ENCODE results near the gene GANAB. TPM values are rescaled to one million over a fixed set of nuclear protein-coding genes. Genes with fewer than 3 reads are reported as not detected.
A peak's percentile ranks its signal among the peaks of the same experiment; 100 is the strongest.

The GANAB gene
- total RNA-seq, 1 donor from 2014 or later = 213 TPM

DNA sequence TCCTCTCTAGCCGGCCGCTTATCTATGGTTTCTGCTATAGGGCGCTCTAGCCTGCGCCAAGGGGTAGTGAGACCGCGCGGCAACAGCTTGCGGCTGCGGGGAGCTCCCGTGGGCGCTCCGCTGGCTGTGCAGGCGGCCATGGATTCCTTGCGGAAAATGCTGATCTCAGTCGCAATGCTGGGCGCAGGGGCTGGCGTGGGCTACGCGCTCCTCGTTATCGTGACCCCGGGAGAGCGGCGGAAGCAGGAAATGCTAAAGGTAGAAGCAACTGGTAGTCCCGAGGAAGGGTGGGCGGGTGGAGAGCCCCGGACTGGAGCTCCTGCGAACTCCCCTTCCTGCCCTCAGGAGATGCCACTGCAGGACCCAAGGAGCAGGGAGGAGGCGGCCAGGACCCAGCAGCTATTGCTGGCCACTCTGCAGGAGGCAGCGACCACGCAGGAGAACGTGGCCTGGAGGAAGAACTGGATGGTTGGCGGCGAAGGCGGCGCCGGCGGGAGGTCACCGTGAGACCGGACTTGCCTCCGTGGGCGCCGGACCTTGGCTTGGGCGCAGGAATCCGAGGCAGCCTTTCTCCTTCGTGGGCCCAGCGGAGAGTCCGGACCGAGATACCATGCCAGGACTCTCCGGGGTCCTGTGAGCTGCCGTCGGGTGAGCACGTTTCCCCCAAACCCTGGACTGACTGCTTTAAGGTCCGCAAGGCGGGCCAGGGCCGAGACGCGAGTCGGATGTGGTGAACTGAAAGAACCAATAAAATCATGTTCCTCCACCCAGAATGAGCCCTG is 25.4 kb upstream of the GANAB start, which contains the start of the genes LBHD1 and UQCC3:
LBHD1 (minus strand) TSS at position 660 of the 782 bp plus-strand sequence. CDS start 2,236 bp downstream, outside the sequence.
UQCC3 (plus strand) TSS at position 66 of the 782 bp plus-strand sequence; CDS start at position 139, 73 bp downstream.
- H3K4me1 Mint-ChIP-seq (ENCODE audit: low read depth, unreplicated experiment) = peaks cover 11% of the 10 kb centered on the region
- peak within 1 kb of the TSS; percentile 99 for H3K27ac Mint-ChIP-seq (ENCODE audit: unreplicated experiment)
- TF ChIP-seq, protein P1, sequence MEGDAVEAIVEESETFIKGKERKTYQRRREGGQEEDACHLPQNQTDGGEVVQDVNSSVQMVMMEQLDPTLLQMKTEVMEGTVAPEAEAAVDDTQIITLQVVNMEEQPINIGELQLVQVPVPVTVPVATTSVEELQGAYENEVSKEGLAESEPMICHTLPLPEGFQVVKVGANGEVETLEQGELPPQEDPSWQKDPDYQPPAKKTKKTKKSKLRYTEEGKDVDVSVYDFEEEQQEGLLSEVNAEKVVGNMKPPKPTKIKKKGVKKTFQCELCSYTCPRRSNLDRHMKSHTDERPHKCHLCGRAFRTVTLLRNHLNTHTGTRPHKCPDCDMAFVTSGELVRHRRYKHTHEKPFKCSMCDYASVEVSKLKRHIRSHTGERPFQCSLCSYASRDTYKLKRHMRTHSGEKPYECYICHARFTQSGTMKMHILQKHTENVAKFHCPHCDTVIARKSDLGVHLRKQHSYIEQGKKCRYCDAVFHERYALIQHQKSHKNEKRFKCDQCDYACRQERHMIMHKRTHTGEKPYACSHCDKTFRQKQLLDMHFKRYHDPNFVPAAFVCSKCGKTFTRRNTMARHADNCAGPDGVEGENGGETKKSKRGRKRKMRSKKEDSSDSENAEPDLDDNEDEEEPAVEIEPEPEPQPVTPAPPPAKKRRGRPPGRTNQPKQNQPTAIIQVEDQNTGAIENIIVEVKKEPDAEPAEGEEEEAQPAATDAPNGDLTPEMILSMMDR (IDR thresholded peaks at IDR 0.05; ENCODE audit: partially characterized antibody, unreplicated experiment) = no peak
- H3K4me3 Mint-ChIP-seq (ENCODE audit: unreplicated experiment) = peak within 1 kb of the TSS; percentile 97
- peak; percentile 78 for DNase-seq
- peaks cover 1% of the 10 kb centered on the region for H3K9me3 Mint-ChIP-seq (ENCODE audit: unreplicated experiment)
- no peaks in the 10 kb centered on the region for H3K36me3 Mint-ChIP-seq (ENCODE audit: unreplicated experiment)
- H3K27me3 Mint-ChIP-seq (ENCODE audit: unreplicated experiment) = peaks cover 6% of the 10 kb centered on the region

DNA sequence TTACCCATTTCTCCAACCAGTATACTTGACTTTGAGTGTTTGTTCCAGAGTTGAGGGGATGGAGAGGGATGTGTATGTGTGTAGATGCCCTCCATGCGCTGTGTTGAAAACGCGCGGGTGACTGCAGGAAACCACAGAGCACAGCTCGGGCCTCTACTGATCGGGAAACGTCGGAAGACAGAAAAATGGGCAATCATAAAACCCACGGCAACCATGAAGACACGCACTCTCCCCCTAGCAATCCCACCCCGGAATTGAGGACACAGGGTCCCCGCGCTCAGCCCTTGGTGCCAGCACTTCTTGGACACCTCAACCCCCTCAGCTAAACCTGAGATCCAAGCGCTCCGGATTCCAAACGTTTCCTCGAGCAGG is 24.8 kb upstream of the GANAB start:
- Mint-ChIP-seq H3K27me3 (ENCODE audit: unreplicated experiment) (peaks cover 6% of the 10 kb centered on the region), H3K9me3 (ENCODE audit: unreplicated experiment) (peaks cover 4% of the 10 kb centered on the region), H3K4me1 (ENCODE audit: low read depth, unreplicated experiment) (peaks cover 13% of the 10 kb centered on the region), H3K27ac (ENCODE audit: unreplicated experiment) (peak overlapping the region; percentile 99), H3K4me3 (ENCODE audit: unreplicated experiment) (peak overlapping the region; percentile 97), H3K36me3 (ENCODE audit: unreplicated experiment) (no peaks in the 10 kb centered on the region)
- no peak for DNase-seq
- TF ChIP-seq, protein P1 (IDR thresholded peaks at IDR 0.05; ENCODE audit: partially characterized antibody, unreplicated experiment) = no peak

DNA sequence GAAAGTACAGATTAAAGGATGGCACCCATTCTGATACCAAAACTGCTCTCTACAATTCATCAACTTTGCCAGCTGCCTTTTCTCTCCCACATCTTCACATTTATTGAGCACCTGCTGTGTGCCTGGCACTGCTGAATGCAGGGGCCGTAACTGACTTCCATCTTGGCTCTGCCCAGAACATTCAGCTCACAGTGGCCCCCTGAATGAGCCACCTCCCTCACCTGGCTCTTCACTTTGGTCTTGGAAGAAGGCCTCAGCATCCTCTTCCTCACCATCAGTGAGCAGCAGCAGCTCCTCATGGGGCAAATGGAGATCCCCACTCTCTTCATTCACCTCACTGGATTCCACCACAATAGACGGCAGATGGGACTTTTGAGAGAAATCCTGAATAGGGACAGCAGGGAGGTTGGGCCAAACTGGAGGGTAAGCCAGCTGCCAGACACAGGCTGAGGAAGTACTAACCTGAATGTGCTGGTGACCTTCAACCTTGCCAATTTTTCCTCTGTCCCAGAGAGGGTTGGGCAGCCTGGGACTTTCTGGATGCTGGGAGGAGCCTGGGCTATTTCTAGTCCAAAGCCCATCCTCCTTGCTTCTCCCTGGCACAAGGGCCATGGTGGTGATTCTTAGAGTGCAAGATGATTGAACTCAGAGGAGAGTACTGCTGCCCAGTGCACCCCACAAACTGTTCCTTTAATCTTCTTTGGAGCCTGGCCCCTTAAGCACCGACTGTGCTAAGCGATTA is 23.2 kb upstream of the GANAB start:
- H3K4me3 Mint-ChIP-seq (ENCODE audit: unreplicated experiment) = peak overlapping the region; percentile 43
- H3K4me1 Mint-ChIP-seq (ENCODE audit: low read depth, unreplicated experiment) = peaks cover 13% of the 10 kb centered on the region
- peaks cover 10% of the 10 kb centered on the region for H3K9me3 Mint-ChIP-seq (ENCODE audit: unreplicated experiment)
- no peaks in the 10 kb centered on the region for H3K36me3 Mint-ChIP-seq (ENCODE audit: unreplicated experiment)
- TF ChIP-seq, protein P1 (IDR thresholded peaks at IDR 0.05; ENCODE audit: partially characterized antibody, unreplicated experiment) = no peak
- peak overlapping the region; percentile 81 for H3K27ac Mint-ChIP-seq (ENCODE audit: unreplicated experiment)
- no peak for DNase-seq
- peaks cover 9% of the 10 kb centered on the region for H3K27me3 Mint-ChIP-seq (ENCODE audit: unreplicated experiment)

DNA sequence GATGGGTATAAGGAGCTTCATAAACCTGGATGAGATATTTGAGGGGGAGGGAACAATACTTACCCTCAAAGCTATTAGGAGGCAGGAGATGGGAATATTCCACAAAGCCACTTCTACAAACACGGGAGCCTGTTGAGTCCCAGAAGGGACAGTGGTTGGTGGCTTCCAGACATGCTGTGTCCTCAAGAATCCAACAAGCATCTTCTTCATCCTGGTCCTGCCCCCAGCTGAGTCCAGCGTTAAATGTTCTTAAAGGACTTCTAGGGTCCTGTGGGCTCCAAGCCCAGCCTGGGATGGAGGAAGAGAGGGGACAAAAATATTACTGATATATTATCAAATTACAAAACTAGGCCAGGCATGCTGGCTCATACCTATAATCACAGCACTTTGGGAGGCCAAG is 21.0 kb upstream of the GANAB start:
- H3K36me3 Mint-ChIP-seq (ENCODE audit: unreplicated experiment) = no peaks in the 10 kb centered on the region
- no peak for DNase-seq
- no peak overlapping the region for H3K27ac Mint-ChIP-seq (ENCODE audit: unreplicated experiment)
- H3K9me3 Mint-ChIP-seq (ENCODE audit: unreplicated experiment) = peaks cover 13% of the 10 kb centered on the region
- H3K4me1 Mint-ChIP-seq (ENCODE audit: low read depth, unreplicated experiment) = peaks cover 13% of the 10 kb centered on the region
- peak overlapping the region; percentile 96 for H3K4me3 Mint-ChIP-seq (ENCODE audit: unreplicated experiment)
- TF ChIP-seq, protein P1 (IDR thresholded peaks at IDR 0.05; ENCODE audit: partially characterized antibody, unreplicated experiment) = no peak
- H3K27me3 Mint-ChIP-seq (ENCODE audit: unreplicated experiment) = peaks cover 9% of the 10 kb centered on the region

All from glutamatergic neuron (in vitro differentiated cells).